GM21360 (cell line): Measurements from ENCODE around the gene KRTAP9-1.
"Not testable (repeated sequence)": the region's sequence is repeated elsewhere in the genome, so short reads cannot be mapped to it uniquely, and the experiment has no call there.

Experiments
- ATAC-seq: cut with Tn5 transposase; IDR thresholded peaks from one replicate; pipeline ENCODE4 v1.9.1; 2021; ENCODE audit warnings: mild to moderate bottlenecking, moderate library complexity; ENCODE audit not compliant: unreplicated experiment

KRTAP9-1 gene, protein sequence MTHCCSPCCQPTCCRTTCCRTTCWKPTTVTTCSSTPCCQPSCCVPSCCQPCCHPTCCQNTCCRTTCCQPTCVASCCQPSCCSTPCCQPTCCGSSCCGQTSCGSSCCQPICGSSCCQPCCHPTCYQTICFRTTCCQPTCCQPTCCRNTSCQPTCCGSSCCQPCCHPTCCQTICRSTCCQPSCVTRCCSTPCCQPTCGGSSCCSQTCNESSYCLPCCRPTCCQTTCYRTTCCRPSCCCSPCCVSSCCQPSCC

GRCh38 chr17:41189837-41190318 is at the start of gene KRTAP9-1:
Gene KRTAP9-1, plus strand, starts transcription at chr17:41189887. Its CDS starts 0 bp downstream, at chr17:41189887.
- ATAC-seq, result not testable (repeated sequence)

DNA sequence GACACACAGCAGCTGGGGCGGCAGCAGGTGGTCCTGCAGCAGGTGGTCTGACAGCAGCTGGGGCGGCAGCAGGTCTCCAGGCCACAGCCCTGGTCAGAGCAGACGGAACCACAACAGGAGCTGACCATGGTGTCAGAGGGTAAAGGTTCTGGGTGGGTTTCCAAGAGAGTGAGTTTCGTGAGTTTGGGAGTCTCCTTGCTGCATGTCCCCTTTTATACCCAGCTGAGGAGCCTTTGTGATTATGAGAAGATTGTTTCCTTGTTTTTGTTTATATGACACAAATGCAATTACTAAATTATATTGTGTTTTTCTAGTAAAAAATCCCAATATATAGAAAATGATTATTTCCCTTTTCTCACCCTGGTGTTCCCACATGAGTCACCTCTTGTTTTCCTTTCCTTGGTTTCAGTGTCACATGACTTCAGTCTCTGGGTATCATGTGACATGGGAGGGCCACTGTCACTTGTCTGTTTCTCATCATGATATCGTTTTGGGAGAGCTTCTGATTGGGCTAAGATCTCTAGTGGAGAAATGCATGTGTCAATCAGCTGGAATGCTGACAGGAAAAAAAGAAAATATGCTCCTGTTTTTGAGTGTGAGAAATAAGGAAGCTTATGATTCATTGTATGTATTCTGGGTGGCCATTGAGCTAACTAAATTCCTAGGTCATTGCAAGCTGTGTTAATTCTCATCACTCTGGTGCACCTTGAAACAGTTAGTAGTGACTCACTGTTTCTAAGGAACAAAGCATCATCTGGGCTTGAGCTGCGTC is 49.1 kb upstream of the KRTAP9-1 start, which contains the start of gene KRTAP4-6:
Gene KRTAP4-6 (minus strand): TSS at position 185 of the 772 bp plus-strand sequence. CDS start 57 bp downstream, at position 128.
- no peak for ATAC-seq

GRCh38 chr17:41141361-41141760 is 48.3 kb upstream of the KRTAP9-1 start:
- ATAC-seq, result no peak

GRCh38 chr17:41144846-41145245 is 44.8 kb upstream of the KRTAP9-1 start:
- ATAC-seq, result no peak

DNA sequence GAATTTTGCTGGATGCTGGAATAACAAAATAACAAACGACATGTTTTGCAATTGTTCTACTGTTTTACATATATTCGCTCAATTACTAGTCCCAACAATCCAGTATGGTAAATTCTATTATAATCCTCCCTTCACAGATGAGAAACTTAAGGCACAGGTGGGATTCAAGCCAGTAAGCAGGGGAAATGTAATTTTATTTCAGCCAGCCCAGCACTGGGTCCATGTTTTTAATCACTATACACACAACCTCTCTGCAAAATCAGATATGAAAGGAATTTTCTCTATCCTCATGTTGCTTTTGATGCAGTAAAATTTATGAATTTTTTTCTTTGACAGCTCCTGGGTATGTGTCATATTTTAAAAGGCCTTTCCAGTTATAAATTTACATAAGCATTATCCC is 44.4 kb upstream of the KRTAP9-1 start:
- no peak for ATAC-seq

DNA sequence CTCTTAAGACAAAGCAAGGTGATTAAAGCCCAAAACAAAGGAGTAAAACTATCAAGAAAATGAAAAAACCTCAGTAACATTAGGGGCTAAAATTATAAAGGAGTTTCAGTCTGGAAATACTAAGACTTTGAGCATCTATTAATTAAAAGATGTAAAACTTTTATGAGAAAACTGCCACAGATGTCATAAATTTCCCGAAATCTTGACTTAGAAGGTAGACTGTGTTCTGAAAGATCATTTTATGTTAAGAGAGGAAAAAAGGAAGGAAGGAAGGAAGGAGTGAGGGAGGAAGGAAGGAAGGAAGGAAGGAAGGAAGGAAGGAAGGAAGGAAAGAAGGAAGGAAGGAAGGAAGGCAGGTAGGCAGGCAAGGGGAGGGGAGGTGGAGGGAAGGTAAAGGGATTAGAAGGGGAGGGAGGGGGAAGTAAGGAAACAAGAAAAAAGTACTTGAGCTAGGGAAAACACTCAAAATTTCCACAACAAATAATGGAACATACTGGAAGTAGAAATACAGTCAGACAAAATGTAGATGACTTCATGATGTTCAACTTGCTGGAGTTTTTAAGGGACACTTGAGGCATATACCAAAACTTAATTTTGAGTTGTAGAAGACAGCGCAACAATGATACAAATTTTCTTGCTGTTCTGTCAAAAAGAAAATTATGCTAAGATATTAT is 42.0 kb upstream of the KRTAP9-1 start:
- no peak for ATAC-seq

GRCh38 chr17:41148971-41149651 is 40.6 kb upstream of the KRTAP9-1 start:
- ATAC-seq, result not testable (repeated sequence)

DNA sequence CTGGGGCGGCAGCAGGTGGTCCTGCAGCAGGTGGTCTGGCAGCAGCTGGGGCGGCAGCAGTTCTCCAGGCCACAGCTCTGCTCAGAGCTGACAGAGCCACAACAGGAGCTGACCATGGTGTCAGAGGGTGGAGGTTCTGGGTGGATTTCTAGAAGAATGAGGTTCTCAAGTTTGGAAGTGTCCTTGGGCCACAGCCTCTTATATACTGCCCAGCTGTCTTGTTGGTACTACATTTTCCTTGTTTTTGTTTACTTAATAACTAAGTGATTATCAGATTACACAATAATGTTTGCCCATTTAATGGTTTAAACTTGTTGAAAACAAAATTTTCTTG is 40.1 kb upstream of the KRTAP9-1 start, which contains the start of gene KRTAP4-5:
Gene KRTAP4-5 (minus strand): TSS at position 174 of the 334 bp plus-strand sequence. CDS start 58 bp downstream, at position 116.
- no peak for ATAC-seq

DNA sequence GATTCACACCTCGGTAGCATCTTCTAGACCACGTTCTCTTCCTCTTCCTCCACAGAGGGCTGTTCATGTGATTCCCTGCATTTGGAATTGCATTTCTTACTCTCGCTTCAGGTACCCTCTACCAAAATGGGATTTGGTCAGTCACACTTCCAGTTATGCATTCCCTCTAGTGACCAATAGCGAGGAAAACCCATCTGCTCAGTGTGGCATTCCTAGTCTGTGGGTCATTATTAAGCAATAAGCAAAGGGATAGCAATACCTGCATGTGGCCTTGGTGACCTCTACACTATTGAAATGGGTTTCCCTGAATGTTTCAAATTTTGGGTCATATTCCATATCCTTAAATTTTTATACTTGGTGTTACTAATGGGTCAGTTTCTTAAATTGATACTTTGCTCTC is 39.7 kb upstream of the KRTAP9-1 start:
- ATAC-seq, result no peak

DNA sequence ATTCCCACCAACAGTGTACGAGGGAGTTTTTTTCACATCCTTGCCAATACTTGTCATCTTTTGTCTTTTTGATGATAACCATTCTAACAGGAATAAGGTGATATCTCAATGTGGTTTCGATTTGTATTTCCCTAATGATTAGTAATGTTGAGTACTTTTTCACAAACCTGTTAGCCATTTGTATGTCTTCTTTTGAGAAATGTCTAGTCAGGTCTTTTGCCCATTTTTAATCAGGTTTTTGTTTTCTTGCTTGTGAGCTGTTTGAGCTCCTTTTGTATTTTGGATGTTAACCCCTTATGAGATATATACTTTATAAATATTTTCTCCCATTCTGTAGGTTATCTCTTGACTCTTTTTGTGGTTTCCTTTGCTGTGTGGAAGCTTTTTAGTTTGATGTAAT is 38.2 kb upstream of the KRTAP9-1 start:
- no peak for ATAC-seq

DNA sequence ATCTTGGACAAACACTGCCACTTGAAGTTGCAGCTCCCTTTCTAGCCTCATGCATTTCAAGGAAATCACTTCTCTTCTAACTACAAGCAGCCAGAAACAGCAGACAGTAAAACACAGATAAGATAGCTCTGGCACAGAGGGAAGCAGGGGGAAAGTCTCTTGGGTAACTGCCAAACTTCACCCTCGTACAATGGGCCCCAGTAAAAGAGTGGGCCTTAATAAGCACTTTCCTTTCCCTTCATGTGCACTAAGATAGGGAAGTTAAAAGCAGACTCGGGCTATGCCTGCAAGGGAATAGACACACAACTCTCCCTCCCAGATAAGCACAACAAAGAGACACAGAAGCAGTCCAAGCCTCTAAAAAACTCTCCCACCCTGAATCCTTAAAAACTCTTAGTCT is 35.8 kb upstream of the KRTAP9-1 start:
- no peak for ATAC-seq

- not testable (repeated sequence) for ATAC-seq
These were observed 29.5 kb upstream of the KRTAP9-1 start for GRCh38 chr17:41160190-41160589.

- ATAC-seq, result no peak
These were observed 29.0 kb upstream of the KRTAP9-1 start, which contains the start of gene KRTAP4-4 for GRCh38 chr17:41160648-41161047. Gene KRTAP4-4, minus strand, starts transcription at chr17:41160748. Its CDS starts 57 bp downstream, at chr17:41160691.

GRCh38 chr17:41163828-41164227 is 25.9 kb upstream of the KRTAP9-1 start:
- no peak for ATAC-seq

- no peak for ATAC-seq
These were observed 22.1 kb upstream of the KRTAP9-1 start for GRCh38 chr17:41167561-41167960.

DNA sequence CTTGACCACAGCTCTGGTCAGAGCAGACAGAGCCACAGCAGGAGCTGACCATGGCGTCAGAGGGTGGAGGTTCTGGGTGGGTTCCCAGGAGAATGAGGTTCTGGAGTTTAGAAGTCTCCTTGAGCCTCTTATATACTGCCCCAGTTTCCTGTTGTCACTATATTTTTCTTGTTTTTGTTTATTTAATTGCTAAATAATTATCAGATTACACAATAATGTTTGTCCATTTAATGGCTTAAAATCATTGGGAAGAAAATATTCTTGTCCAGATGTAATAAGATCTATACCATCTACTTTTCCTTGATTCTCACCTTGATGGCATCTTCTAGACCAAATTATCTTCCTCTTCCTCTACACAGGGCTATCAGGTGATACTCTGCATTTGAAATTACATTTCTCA is 21.6 kb upstream of the KRTAP9-1 start, which contains the start of gene KRTAP4-3:
Gene KRTAP4-3 (minus strand): TSS at position 101 of the 400 bp plus-strand sequence. CDS start 49 bp downstream, at position 52.
- no peak for ATAC-seq

- ATAC-seq, result no peak
These were observed 17.8 kb upstream of the KRTAP9-1 start for GRCh38 chr17:41171886-41172285.

GRCh38 chr17:41176744-41177387 is 12.8 kb upstream of the KRTAP9-1 start:
- no peak for ATAC-seq

DNA sequence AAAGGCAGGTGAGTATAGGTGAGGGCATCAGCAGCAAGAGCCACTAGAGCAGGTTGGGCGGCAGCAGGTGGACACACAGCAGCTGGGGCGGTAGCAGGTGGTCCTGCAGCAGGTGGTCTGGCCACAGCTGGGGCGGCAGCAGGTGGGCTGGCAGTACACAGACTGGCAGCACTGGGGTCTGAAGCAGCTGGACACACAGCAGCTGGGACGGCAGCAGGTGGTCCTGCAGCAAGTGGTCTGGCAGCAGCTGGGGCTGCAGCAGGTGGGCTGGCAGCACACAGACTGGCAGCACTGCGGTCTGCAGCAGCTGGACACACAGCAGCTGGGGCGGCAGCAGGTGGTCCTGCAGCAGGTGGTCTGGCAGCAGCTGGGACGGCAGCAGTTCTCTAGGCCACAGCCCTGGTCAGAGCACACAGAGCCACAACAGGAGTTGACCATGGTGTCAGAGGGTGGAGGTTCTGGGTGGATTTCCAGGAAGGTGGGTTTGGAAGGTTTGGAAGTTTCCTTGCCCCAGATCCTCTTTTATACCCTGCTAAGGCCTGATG is 11.9 kb upstream of the KRTAP9-1 start, which contains the start of gene KRTAP4-2:
Gene KRTAP4-2 (minus strand): TSS at position 495 of the 545 bp plus-strand sequence. CDS start 57 bp downstream, at position 438.
- no peak for ATAC-seq

- no peak for ATAC-seq
These were observed 11.3 kb upstream of the KRTAP9-1 start for GRCh38 chr17:41178341-41178740.
